ENCODE results near the gene CCN5.

The CCN5 gene

DNA sequence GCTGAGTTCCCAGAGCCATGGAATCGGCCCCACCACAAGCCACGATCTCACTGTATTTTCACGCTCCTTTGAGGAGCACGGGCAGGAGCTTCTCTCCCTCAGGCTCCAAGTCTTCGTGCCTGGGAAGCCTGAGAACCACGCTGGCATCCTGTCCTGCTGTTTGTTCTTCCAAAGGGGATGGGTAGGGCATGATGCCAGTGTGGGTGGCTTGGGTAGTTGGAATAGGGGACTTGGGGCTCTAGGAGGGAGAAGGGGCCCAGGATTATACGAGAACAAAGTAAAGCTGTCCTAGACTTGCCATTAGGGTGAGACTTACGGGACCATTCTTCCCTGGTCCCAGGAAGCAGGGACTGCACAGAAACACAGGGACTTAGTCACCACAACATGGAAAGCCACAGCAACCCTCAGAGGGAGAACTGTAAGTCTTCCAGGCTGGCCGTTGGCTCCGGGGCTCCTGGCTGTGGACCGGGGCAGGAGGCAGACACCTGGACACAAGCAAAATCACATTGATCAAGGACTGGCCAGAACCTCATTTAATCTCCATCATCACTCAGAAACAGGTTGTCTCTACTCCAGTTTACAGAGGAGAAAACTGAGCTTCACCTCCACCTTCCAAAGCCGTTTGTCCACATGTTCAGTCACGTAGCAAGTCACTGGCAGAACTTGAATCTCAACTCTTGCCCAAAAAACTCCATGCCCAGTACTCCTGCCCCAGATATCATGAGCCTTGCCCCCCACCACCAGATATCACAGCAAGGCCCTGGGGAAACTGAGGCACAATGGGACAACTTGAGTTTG lies 1.3 kb downstream of the CCN5 start:
- TF ChIP-seq POLR2A (IDR thresholded peaks at IDR 0.05; ENCODE audit: low read depth, low read length), result no peak
- FAIRE-seq (no peak), DNase-seq (ENCODE audit: insufficient read length, low spot score) (no peak)

- DNase-seq (ENCODE audit: insufficient read length, low spot score) (no peak), FAIRE-seq (no peak)
- TF ChIP-seq POLR2A (IDR thresholded peaks at IDR 0.05; ENCODE audit: low read depth, low read length), result no peak
These were observed 2.8 kb downstream of the CCN5 start for GRCh38 chr20:44717986-44718385.

GRCh38 chr20:44719841-44720240 lies 4.7 kb downstream of the CCN5 start:
- FAIRE-seq (no peak), DNase-seq (ENCODE audit: insufficient read length, low spot score) (no peak)
- TF ChIP-seq POLR2A (IDR thresholded peaks at IDR 0.05; ENCODE audit: low read depth, low read length), result no peak

- peak; percentile 89 for DNase-seq (ENCODE audit: insufficient read length, low spot score)
- TF ChIP-seq POLR2A (IDR thresholded peaks at IDR 0.05; ENCODE audit: low read depth, low read length), result no peak
- FAIRE-seq, result peak; percentile 61
These were observed 5.4 kb downstream of the CCN5 start for GRCh38 chr20:44720621-44720996.

- no peak for TF ChIP-seq POLR2A (IDR thresholded peaks at IDR 0.05; ENCODE audit: low read depth, low read length)
- FAIRE-seq (no peak), DNase-seq (ENCODE audit: insufficient read length, low spot score) (no peak)
These were observed 6.0 kb downstream of the CCN5 start for GRCh38 chr20:44720997-44721784.

DNA sequence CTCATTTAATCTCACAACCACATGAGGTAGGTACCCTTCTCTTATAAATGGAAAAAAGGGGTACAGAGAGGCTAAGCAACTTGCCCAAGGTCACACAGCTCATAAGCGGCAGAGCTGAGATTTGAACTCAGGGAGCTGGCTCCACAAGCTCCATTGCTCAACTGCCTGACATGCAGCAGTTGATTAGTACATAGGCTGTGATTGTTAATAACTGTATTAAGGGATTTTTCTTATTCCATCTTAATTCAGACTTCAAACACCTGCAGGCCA lies 6.6 kb downstream of the CCN5 start:
- no peak for DNase-seq (ENCODE audit: insufficient read length, low spot score)
- no peak for TF ChIP-seq POLR2A (IDR thresholded peaks at IDR 0.05; ENCODE audit: low read depth, low read length)
- no peak for FAIRE-seq

GRCh38 chr20:44722990-44723389 lies 7.8 kb downstream of the CCN5 start:
- DNase-seq (ENCODE audit: insufficient read length, low spot score) (no peak), FAIRE-seq (no peak)
- no peak for TF ChIP-seq POLR2A (IDR thresholded peaks at IDR 0.05; ENCODE audit: low read depth, low read length)

GRCh38 chr20:44723391-44723790 lies 8.2 kb downstream of the CCN5 start:
- DNase-seq (ENCODE audit: insufficient read length, low spot score), result no peak
- TF ChIP-seq POLR2A (IDR thresholded peaks at IDR 0.05; ENCODE audit: low read depth, low read length), result no peak
- FAIRE-seq, result no peak

DNA sequence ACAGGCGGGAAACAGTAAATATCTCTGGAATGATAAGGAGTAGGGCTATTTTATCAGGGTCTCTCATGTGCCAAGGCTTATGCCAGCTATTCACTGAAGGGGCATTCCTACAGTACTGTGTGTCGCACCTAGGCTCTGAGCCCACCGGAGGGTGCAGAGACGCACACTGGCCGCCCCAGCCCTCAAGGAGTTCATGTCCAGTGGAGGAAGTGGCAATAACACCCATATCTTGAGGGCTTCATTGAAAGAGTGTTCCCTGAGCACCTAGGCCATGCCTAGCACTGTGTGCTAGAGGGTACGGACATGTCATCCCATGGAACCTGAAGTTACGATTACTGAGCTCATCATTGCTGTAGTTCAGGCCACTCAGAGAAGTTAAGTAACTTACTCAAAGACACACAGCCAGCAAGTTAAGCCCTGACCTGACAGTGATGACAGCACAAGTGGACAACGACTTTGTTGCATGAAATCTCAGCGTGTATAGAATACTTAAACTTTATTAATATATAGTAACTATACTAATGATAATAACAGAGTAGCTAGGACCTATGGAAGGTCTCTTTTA lies 8.7 kb downstream of the CCN5 start:
- FAIRE-seq, result no peak
- TF ChIP-seq POLR2A (IDR thresholded peaks at IDR 0.05; ENCODE audit: low read depth, low read length), result no peak
- no peak for DNase-seq (ENCODE audit: insufficient read length, low spot score)

DNA sequence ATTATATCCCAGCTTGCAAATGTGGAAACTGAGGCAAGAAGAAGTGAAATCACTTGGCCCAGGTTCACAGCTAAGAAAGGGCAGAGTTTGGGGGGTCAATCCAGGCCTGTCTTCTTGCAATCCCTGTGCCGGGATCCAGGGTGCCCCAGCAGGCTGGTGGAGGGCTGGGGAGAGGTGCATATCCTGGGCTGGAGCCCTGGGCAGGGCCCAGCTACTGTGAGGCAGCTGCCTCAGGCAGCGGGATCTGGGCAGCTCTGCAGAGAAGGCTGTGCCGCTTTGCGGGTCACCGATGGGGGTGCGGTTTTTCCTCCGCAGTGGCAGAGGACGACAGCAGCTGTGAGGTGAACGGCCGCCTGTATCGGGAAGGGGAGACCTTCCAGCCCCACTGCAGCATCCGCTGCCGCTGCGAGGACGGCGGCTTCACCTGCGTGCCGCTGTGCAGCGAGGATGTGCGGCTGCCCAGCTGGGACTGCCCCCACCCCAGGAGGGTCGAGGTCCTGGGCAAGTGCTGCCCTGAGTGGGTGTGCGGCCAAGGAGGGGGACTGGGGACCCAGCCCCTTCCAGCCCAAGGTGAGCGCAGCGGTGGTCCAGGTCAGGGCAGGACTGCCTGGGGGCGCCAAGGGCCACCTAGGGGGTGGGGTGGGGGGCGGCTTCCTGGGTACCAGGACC lies 9.4 kb downstream of the CCN5 start:
- DNase-seq (ENCODE audit: insufficient read length, low spot score) (no peak), FAIRE-seq (no peak)
- no peak for TF ChIP-seq POLR2A (IDR thresholded peaks at IDR 0.05; ENCODE audit: low read depth, low read length)

- FAIRE-seq (no peak), DNase-seq (ENCODE audit: insufficient read length, low spot score) (no peak)
- TF ChIP-seq POLR2A (IDR thresholded peaks at IDR 0.05; ENCODE audit: low read depth, low read length), result no peak
These were observed 10.7 kb downstream of the CCN5 start for GRCh38 chr20:44725837-44726236.

GRCh38 chr20:44727039-44727438 lies 11.9 kb downstream of the CCN5 start:
- TF ChIP-seq POLR2A (IDR thresholded peaks at IDR 0.05; ENCODE audit: low read depth, low read length), result no peak
- FAIRE-seq, result no peak
- DNase-seq (ENCODE audit: insufficient read length, low spot score), result no peak

- no peak for TF ChIP-seq POLR2A (IDR thresholded peaks at IDR 0.05; ENCODE audit: low read depth, low read length)
- FAIRE-seq (no peak), DNase-seq (ENCODE audit: insufficient read length, low spot score) (no peak)
These were observed 12.5 kb downstream of the CCN5 start for GRCh38 chr20:44727651-44728050.

DNA sequence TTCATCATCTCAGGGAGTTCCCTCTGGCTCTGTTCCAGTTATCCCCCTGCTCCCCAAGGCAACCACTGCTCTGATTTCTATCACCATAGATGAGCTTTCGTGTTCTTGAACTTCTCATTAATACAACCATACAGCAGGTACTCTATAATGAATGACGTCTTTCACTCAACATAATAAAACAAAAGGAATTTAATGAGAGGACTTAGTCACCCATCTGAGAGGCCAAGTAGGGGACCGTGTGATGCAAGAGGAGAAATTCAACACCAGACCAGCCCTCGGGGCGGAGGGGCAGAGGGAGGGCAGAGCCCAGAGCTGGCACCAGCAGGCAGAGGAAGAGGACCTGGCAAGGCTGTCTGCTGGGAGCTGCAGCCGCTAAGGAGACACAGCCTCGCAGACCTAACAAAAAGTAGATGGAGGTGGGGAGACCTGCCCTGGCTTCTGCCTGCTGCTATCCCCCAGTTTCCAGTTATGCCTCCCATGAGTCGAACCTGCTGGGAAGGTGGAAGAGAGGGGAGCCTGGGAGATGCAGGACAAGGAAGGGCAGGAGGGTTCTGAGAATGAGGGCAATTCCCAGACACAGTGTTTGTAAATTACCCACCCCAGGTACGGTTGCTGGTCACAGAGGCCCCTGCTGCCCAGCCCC lies 13.8 kb downstream of the CCN5 start:
- DNase-seq (ENCODE audit: insufficient read length, low spot score) (peak; percentile 92), FAIRE-seq (no peak)
- TF ChIP-seq POLR2A (IDR thresholded peaks at IDR 0.05; ENCODE audit: low read depth, low read length), result no peak

All from H54 (cell line).